Measurements from ENCODE around the gene CLSTN3. TPM values are rescaled to one million over a fixed set of nuclear protein-coding genes. Genes with fewer than 3 reads are reported as not detected.

Gene CLSTN3
- total and polyA plus RNA-seq, 9 of the 15 experiments (the other 6 are each of a cell fraction or from before 2014, with no cell fraction given) = 0.08 to 23.2 (median 11.0) TPM

DNA sequence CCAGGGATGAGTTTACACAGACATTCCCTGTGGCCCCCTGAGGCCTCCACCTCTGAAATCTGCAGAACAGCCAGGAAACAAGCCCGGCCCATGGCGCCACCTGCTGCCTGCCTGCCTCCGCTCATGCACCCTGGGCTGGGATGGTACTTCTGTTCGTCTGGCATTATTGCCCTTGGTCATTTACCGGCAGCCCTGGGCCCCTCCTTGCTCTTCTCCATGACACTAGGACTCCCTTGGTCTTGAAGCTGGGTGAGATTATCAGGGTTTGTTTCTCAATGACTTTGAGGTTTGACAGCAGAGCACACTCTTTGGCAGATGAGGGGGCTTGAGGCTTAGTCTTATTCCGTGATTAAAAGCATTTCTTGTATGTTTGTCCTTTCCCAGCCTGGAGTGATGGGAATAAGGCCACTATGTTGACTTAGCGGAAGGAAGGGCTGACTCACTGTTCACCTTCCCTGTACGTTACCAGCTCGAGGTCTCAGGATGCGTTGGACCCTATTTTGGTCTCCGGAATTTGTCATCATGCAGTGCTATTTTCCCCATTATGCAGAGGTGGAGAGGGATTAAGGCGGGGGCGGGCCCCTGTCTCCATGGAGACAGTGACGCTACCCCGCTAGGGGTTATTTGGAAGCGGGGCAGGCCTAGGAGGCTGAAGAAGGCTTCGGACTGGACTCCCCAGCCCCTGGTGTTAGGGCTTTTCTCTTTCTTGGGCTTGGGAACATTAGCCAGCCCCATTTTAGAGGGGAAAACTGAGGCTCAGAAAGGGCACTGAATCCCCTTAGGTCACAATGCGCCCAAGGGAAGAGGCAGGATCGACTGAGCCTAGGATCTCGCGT lies 58.6 kb downstream of the CLSTN3 start (continued):
- TF ChIP-seq ZNF316 (IDR thresholded peaks at IDR 0.05) (no peak), RFX1 (IDR thresholded peaks at IDR 0.05) (peak; percentile 93), EGR1 (conservative IDR thresholded peaks at IDR 0.05) (peak; percentile 90), SMC3 (conservative IDR thresholded peaks at IDR 0.05; ENCODE audit: insufficient read depth, low read depth, low read length) (0 out of 2 replicates have a peak, but pooled peaks have one; percentile 45), CBX8 (IDR thresholded peaks at IDR 0.05; ENCODE audit: borderline replicate concordance, extremely low read depth, low read depth, low read length, poor library complexity, severe bottlenecking) (no peak), CTBP1 (IDR thresholded peaks at IDR 0.05; ENCODE audit: borderline replicate concordance) (peak; percentile 22; the same call in 1 of the 2 replicates), POLR2AphosphoS2 (IDR thresholded peaks at IDR 0.05; ENCODE audit: low read length) (no peak), ATF1 (CRISPR knock-in tag; IDR thresholded peaks at IDR 0.05) (no peak), ATF1 (tag; IDR thresholded peaks at IDR 0.05) (peak; percentile 65), PTTG1 (tag; IDR thresholded peaks at IDR 0.05; ENCODE audit: low read depth) (no peak), ZNF79 (CRISPR knock-in tag; IDR thresholded peaks at IDR 0.05; ENCODE audit: low read depth) (no peak), BRD9 (IDR thresholded peaks at IDR 0.05; ENCODE audit: low read depth, partially characterized antibody) (no peak), SAP30 (IDR thresholded peaks at IDR 0.05; ENCODE audit: borderline replicate concordance, insufficient read depth, low read depth, low read length, poor library complexity, severe bottlenecking) (peak; percentile 78), ESRRA (IDR thresholded peaks at IDR 0.05; ENCODE audit: borderline replicate concordance, low read depth) (peak; percentile 79), GATAD2A (IDR thresholded peaks at IDR 0.05) (no peak), FOXK2 (conservative IDR thresholded peaks at IDR 0.05 in 1 of 2, IDR thresholded peaks at IDR 0.05 in 1 of 2; ENCODE audit: low read depth in 2 of 2) (peak in 1 of 2 experiments; percentile 16; a peak in 1 of 4 replicates)
- TF ChIP-seq, protein P1, sequence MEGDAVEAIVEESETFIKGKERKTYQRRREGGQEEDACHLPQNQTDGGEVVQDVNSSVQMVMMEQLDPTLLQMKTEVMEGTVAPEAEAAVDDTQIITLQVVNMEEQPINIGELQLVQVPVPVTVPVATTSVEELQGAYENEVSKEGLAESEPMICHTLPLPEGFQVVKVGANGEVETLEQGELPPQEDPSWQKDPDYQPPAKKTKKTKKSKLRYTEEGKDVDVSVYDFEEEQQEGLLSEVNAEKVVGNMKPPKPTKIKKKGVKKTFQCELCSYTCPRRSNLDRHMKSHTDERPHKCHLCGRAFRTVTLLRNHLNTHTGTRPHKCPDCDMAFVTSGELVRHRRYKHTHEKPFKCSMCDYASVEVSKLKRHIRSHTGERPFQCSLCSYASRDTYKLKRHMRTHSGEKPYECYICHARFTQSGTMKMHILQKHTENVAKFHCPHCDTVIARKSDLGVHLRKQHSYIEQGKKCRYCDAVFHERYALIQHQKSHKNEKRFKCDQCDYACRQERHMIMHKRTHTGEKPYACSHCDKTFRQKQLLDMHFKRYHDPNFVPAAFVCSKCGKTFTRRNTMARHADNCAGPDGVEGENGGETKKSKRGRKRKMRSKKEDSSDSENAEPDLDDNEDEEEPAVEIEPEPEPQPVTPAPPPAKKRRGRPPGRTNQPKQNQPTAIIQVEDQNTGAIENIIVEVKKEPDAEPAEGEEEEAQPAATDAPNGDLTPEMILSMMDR (IDR thresholded peaks at IDR 0.05 in 2 of 3, conservative IDR thresholded peaks at IDR 0.05 in 1 of 3; ENCODE audit: insufficient read depth in 2 of 3, low read depth in 1 of 3, low read length in 3 of 3) = peak; percentile 69 to 80 (median 76)
- TF ChIP-seq, protein P2, sequence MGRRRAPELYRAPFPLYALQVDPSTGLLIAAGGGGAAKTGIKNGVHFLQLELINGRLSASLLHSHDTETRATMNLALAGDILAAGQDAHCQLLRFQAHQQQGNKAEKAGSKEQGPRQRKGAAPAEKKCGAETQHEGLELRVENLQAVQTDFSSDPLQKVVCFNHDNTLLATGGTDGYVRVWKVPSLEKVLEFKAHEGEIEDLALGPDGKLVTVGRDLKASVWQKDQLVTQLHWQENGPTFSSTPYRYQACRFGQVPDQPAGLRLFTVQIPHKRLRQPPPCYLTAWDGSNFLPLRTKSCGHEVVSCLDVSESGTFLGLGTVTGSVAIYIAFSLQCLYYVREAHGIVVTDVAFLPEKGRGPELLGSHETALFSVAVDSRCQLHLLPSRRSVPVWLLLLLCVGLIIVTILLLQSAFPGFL (CRISPR knock-in tag; IDR thresholded peaks at IDR 0.05) = 0 out of 2 replicates have a peak, but pooled peaks have one; percentile 45
- TF ChIP-seq, protein P3, sequence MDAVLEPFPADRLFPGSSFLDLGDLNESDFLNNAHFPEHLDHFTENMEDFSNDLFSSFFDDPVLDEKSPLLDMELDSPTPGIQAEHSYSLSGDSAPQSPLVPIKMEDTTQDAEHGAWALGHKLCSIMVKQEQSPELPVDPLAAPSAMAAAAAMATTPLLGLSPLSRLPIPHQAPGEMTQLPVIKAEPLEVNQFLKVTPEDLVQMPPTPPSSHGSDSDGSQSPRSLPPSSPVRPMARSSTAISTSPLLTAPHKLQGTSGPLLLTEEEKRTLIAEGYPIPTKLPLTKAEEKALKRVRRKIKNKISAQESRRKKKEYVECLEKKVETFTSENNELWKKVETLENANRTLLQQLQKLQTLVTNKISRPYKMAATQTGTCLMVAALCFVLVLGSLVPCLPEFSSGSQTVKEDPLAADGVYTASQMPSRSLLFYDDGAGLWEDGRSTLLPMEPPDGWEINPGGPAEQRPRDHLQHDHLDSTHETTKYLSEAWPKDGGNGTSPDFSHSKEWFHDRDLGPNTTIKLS (IDR thresholded peaks at IDR 0.05; ENCODE audit: borderline replicate concordance, low read depth) = 0 out of 2 replicates have a peak, but pooled peaks have one; percentile 21
- TF ChIP-seq, protein P4, sequence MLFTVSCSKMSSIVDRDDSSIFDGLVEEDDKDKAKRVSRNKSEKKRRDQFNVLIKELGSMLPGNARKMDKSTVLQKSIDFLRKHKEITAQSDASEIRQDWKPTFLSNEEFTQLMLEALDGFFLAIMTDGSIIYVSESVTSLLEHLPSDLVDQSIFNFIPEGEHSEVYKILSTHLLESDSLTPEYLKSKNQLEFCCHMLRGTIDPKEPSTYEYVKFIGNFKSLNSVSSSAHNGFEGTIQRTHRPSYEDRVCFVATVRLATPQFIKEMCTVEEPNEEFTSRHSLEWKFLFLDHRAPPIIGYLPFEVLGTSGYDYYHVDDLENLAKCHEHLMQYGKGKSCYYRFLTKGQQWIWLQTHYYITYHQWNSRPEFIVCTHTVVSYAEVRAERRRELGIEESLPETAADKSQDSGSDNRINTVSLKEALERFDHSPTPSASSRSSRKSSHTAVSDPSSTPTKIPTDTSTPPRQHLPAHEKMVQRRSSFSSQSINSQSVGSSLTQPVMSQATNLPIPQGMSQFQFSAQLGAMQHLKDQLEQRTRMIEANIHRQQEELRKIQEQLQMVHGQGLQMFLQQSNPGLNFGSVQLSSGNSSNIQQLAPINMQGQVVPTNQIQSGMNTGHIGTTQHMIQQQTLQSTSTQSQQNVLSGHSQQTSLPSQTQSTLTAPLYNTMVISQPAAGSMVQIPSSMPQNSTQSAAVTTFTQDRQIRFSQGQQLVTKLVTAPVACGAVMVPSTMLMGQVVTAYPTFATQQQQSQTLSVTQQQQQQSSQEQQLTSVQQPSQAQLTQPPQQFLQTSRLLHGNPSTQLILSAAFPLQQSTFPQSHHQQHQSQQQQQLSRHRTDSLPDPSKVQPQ (CRISPR knock-in tag; IDR thresholded peaks at IDR 0.05; ENCODE audit: borderline replicate concordance) = no peak

All from K562 (cell line).